Thoracic aorta (tissue), 2 donors: ENCODE data around the gene CEPT1. TPM values are rescaled to one million over a fixed set of nuclear protein-coding genes. Genes with fewer than 3 reads are reported as not detected.

Source experiments
- ATAC-seq: fragments of 150-250 bp; one replicate; pipeline ENCODE4 v1.8.0; 2017; ENCODE audit warnings: low read depth; ENCODE audit not compliant: insufficient number of reproducible peaks, low FRiP score
- DNase-seq: peaks from one replicate; pipeline ENCODE4 v3.0.0-alpha.2; 2020; ENCODE audit warnings: low spot score
- H3K27ac ChIP-seq, 2 donors: fragments of 200-600 bp; sonication (generic); 1 replicate in 1 of 2; 2 replicates in 1 of 2; pipeline ENCODE4 v1.5.1; 2016; ENCODE audit warnings: mild to moderate bottlenecking in 2 of 2, moderate library complexity in 2 of 2
- H3K27me3 ChIP-seq: fragments of 200-600 bp; sonication (generic); replicated peaks from 2 replicates; pipeline ENCODE4 v1.6.0; 2016; ENCODE audit warnings: mild to moderate bottlenecking; ENCODE audit not compliant: insufficient read depth
- H3K36me3 ChIP-seq: fragments of 200-600 bp; sonication (generic); one replicate; pipeline ENCODE4 v1.5.1; 2016
- H3K4me1 ChIP-seq, 2 donors: fragments of 200-600 bp; sonication (generic); 1 replicate in 1 of 2; 2 replicates in 1 of 2; pipeline versions ENCODE4 v1.5.1 to v1.6.0; 2016; ENCODE audit warnings: low read depth in 2 of 2, mild to moderate bottlenecking in 1 of 2; ENCODE audit not compliant: control insufficient read depth in 1 of 2
- H3K4me3 ChIP-seq: fragments of 200-600 bp; sonication (generic); 2 replicates; pipeline ENCODE4 v1.5.1; 2016; ENCODE audit warnings: mild to moderate bottlenecking
- H3K9me3 ChIP-seq: fragments of 200-600 bp; sonication (generic); 2 replicates; pipeline ENCODE4 v1.5.1; 2016
- CTCF ChIP-seq: fragments of 200-600 bp; sonication (generic); IDR thresholded peaks from one replicate; pipeline ENCODE4 v1.5.1; 2019; ENCODE audit warnings: antibody characterized with exemption
- total RNA-seq, 2 donors: library from RNA; depleted of rRNA; stranded (reverse); fragments of >200 nt; gene quantifications; one replicate each; pipeline versions ENCODE4 v1.1.0 to v1.2.3, GENCODE V29; 2016

CEPT1 gene
- total RNA-seq, 2 donors from 2014 or later = 31.0 to 33.5 TPM

- no peak for DNase-seq
- TF ChIP-seq CTCF = no peak
- H3K27me3 ChIP-seq = no peaks in the 10 kb centered on the region
Measured at GRCh38 chr1:111104981-111105380, 35.0 kb upstream of the CEPT1 start.

GRCh38 chr1:111110197-111110899 is 29.7 kb upstream of the CEPT1 start:
- H3K36me3 ChIP-seq = peaks cover 4% of the 10 kb centered on the region
- TF ChIP-seq CTCF = no peak
- no peak overlapping the region for H3K4me3 ChIP-seq
- H3K27ac ChIP-seq = no peak overlapping the region
- no peaks in the 10 kb centered on the region for H3K4me1 ChIP-seq
- H3K9me3 ChIP-seq = peaks cover 5% of the 10 kb centered on the region
- DNase-seq = no peak
- no peaks in the 10 kb centered on the region for H3K27me3 ChIP-seq
- ATAC-seq = no peak

More at GRCh38 chr1:111104981-111105380, 35.0 kb upstream of the CEPT1 start:
- Histone ChIP-seq H3K4me1 (no peaks in the 10 kb centered on the region), H3K27ac (no peak overlapping the region), H3K4me3 (no peak overlapping the region), H3K9me3 (peaks cover 5% of the 10 kb centered on the region), H3K36me3 (no peaks in the 10 kb centered on the region)
- ATAC-seq = no peak

GRCh38 chr1:111116496-111116895 is 23.5 kb upstream of the CEPT1 start:
- Histone ChIP-seq H3K27me3 (no peaks in the 10 kb centered on the region), H3K4me1 (no peaks in the 10 kb centered on the region), H3K27ac (no peak overlapping the region), H3K4me3 (no peak overlapping the region), H3K36me3 (peaks cover 19% of the 10 kb centered on the region), H3K9me3 (no peaks in the 10 kb centered on the region)
- TF ChIP-seq CTCF = no peak
- ATAC-seq (no peak), DNase-seq (no peak)

- ATAC-seq = no peak
Measured at GRCh38 chr1:111126354-111126753, 13.7 kb upstream of the CEPT1 start.

More at GRCh38 chr1:111126354-111126753, 13.7 kb upstream of the CEPT1 start:
- Histone ChIP-seq H3K4me1 (no peaks in the 10 kb centered on the region), H3K36me3 (no peaks in the 10 kb centered on the region), H3K27me3 (no peaks in the 10 kb centered on the region), H3K9me3 (no peaks in the 10 kb centered on the region), H3K27ac (no peak overlapping the region), H3K4me3 (no peak overlapping the region)
- no peak for TF ChIP-seq CTCF
- no peak for DNase-seq
